Stimulated activated CD4-positive, alpha-beta T cell treated with anti-CD3 and anti-CD28 coated beads, Interleukin-15, amount 100 ng/mL, for 24 hours (primary cell): ENCODE measurements around the gene NCKAP5.

Source experiments
- DNase-seq: peaks from one replicate; pipeline ENCODE4 v3.0.0-alpha.2; 2020

Gene NCKAP5

GRCh38 chr2:133130548-133131246 lies 437.6 kb downstream of the NCKAP5 start:
- DNase-seq: no peak

GRCh38 chr2:133124446-133124845 lies 443.8 kb downstream of the NCKAP5 start:
- no peak for DNase-seq

DNA sequence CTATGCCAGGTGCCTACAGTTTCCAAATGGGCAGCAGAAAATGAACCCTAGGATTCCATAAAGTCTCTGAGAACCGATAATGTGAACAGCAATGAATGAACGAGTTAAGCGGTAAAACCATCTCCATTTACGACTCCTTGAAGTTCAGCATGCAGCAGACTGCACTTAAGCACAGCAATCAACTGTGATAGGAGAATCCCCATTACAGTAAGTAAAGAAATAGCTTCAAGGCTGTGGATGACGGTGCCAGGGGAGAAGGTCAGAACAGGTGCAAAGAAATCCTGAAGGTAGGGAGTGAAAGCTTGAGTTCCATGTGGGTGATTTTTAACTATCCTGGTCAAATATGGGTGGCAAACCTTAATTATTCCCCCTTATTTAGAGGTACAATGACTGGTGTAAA lies 444.4 kb downstream of the NCKAP5 start:
- no peak for DNase-seq

- DNase-seq: no peak
These were observed 444.9 kb downstream of the NCKAP5 start for GRCh38 chr2:133123393-133123792.

DNA sequence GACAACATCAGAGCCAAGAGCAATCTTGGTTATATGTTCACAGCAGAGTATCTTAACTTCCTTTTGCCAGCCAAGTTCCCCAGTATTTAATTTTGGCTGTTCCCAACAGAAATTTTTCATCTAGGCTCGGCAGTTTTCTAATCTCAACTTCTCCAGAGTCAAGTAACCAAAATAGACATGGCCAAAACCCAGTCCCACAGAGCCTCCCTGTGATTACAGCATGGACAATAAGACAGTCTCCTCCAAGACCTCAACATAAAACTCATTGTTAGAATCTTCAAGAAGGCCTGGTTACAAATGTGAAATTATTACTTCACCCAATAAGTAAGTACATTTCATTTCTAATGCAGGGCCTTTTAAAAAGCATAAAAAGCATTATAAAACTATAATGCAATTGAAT lies 445.7 kb downstream of the NCKAP5 start:
- DNase-seq: no peak

GRCh38 chr2:133120310-133120709 lies 448.0 kb downstream of the NCKAP5 start:
- no peak for DNase-seq

GRCh38 chr2:133110201-133110600 lies 458.1 kb downstream of the NCKAP5 start:
- DNase-seq: no peak

DNA sequence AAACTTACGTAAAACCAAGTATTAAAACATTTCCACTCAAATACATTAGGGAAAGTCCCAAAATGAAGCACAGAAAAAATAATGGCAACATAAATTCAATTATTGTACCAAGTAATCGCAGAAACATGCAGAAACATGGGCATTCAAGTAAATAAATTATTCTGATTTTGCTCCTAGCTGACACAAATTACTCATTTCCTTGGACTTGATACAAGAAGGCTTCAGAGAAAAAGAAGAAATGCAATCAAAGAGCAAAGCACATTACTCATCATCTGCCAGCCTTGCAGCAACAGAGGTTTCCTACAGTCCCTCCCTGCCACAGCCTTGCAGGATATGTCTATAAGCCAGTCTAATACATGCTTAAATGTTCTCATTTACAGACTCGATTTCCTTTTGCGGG lies 458.5 kb downstream of the NCKAP5 start:
- DNase-seq: no peak

DNA sequence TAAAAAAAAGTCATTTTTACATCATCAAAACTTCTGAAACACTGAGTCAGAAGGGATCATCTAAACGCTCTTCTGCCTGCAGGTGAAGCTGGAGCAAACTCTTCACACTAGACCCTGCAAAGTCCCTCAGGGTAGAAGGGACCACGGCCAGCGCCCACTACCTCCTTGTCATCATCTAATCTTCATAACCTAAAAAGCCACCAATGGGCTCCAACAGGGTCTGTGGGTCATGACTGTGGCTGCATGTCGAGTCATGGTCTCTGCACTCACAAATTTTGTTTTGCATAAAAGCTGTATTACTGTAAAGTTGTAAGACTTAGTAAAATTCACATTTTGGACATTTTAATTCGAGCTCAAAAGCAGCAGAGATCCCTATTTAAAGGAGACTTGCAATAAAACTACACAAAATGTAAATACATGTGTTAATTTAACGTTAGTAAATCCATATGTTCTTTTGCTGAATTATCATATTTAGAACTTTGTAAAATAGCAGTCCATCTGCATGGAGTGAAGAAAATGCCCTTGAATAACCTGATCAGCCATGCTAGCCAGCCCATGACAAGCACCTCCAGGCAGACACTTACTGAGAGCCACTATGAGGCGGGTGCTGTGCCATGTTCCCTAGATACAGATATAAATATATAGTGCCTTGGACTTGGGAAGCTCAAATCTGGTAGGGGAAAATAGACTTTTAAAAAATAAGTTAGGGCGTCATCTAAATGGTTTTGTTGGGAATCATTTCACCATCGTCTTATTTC lies 461.0 kb downstream of the NCKAP5 start:
- no peak for DNase-seq

GRCh38 chr2:133104871-133105270 lies 463.4 kb downstream of the NCKAP5 start:
- no peak for DNase-seq

- no peak for DNase-seq
These were observed 469.5 kb downstream of the NCKAP5 start for GRCh38 chr2:133098787-133099186.

DNA sequence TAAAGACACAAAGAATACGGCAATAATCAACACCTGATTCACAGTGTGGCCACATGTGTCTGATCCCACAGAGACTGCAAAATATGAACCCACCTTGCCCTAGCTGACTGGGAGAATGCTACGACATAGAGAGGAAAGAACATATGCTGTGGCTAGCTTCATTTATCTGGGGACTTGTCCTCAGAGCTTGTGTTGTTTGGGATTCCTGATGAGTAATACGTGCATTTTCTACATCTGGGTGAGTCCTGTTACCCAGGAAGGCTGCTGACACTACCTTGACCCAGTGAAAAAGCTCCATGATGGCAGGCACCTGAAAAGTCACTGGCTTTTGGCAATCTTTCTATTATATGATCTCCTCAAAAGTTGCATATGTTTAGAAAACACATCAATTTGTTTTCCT lies 470.6 kb downstream of the NCKAP5 start:
- no peak for DNase-seq

GRCh38 chr2:133092571-133092970 lies 475.7 kb downstream of the NCKAP5 start:
- no peak for DNase-seq

DNA sequence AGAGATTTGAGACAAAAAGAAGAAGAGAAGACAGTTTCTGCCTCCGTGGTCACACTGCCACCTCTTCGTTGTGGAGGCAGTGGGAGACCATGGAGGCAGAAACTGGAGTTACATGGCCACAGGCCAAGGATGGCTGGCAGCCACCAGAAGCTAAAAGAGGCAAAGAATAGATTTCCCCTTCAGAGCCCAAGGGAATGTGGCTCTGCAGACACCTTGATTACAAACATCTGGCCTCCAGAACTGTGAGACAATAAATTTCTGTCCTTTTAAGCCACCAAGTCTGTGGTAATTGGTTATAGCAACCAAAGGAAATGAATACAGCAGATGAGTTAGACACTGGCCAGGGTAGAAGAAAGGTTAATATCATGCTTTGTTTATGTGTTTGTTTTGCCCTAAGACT lies 477.9 kb downstream of the NCKAP5 start:
- no peak for DNase-seq

- no peak for DNase-seq
These were observed 482.1 kb downstream of the NCKAP5 start for GRCh38 chr2:133086176-133086575.

DNA sequence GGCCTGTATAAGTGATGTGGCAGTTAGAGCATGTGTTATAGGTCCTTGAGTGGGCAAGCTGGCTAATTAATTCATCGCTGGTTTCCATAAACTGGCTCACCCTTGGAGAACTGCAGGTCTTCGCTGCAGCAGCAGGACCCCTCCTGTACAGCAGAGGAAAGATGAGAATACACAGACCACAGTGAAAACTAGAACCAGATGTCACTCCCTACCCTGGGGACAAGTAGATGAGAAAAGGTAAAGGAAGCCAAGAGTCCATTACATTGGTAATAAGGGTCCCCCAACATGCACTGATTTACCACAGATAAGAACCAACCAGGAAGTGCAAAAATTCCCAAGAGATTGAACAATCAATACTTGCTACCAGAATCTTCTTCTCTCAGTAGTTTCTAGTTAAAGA lies 482.6 kb downstream of the NCKAP5 start:
- DNase-seq: no peak

DNA sequence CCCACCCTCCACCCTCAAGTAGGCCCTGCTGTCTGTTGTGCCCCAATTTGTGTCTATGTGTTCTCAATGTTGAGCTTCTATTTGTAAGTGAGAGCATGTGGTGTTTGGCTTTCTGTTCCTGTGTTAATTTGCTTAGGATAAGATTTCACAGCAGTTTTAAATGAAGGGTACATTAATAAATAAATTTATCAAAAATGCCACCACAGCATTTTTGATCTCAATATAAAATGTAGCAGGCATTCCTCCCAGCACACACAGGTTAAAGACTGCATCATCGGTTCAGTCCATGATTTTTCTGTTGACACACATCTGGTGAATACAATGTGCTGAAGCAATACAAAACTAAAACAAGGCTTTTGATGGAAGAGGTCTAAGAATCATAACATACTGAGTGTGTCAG lies 486.2 kb downstream of the NCKAP5 start:
- DNase-seq: no peak

DNA sequence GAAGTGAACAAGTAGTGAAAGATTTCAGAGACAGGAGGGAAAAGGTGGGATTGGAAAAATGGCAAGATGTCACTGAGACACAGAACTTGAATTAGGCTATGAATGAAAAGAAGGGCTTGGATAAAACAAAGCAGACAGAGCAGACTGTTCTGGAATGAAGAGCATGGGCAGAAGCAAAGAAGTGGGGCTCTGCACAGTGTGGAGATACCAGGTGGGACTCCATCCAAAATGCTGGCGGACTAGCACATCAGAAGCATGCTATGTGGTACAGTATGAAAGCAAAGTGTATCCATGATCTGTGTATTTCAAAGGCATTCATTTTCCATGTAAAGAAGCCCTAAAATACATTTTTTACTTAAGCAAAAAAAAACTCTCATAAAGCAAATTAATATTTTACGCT lies 487.4 kb downstream of the NCKAP5 start:
- no peak for DNase-seq

DNA sequence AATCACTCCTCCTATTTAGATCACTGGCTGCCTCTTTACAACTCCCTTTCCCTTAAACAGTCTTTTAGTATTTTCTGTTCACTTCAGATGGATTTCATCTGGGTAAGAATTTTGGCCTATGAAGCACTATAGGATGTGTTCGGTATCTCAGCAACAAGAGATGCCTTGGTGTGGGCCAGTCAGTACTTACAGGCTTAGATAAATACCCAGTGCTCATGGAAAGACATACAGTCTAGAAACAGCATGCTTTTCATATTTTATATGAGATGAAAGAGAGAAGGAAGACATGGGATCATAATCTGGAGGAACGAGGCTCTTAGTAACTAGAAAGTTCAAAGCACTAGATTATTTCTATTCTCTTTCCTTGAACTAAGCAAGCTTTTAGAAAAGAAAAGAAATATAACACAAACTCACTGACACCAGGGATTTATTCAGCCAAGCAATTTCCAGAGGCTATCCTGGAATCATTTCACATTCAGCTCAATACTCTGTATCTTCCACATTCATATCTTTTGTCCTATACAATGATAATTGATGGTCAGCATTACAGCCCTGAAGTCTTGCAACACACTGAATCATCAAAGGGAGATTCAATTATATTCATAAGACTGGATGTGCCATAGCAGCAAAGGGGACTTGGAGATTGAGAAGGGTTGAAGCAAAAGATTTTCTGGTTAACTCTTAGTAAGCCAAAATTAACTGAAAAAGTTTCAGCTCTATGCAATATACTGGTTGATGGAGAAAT lies 489.4 kb downstream of the NCKAP5 start:
- DNase-seq: no peak

GRCh38 chr2:133077269-133077822 lies 490.9 kb downstream of the NCKAP5 start:
- no peak for DNase-seq

DNA sequence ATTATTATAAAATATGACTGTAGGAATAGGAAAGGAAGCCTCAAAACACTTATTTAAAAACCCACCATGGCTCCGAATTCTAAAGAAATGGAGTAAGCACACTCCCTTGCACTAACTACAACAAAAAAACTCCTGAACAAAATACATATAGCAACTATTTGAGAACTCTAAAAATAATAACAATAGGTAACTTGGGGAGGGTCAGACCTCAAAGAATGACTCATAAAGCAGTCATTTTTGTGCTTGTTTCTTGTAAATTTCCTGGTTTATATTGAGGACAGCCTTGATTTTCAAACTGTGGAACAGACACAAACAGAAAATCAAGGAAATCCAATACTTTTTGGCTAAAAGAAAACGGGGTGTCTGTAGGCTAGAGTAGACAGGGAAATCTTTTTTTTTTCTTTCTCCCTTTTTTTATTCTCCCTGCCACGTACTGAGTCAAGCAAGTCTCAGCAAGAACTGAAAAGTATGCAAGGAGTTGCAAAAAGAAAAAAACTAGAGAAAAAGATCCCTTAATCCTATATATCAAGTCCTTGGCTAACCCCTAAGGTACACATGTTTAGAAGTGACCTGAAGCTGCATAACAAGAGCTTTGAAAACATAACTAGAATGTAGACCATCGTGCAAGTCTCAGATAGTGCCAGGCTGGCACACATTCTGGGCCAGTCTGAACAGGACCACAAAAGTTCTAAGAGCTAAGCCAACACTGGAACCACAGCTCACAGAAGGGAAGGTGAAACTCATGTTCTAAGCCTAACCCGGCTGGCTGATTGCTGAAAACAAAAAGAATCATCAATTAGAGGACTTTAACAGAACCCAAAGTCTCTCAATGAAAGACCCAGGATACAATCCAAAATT lies 495.2 kb downstream of the NCKAP5 start:
- DNase-seq: no peak

GRCh38 chr2:133063775-133064174 lies 504.5 kb downstream of the NCKAP5 start:
- no peak for DNase-seq
